Ovary (tissue), 9 donors: ENCODE data around the gene BASP1. TPM values are rescaled to one million over a fixed set of nuclear protein-coding genes. Genes with fewer than 3 reads are reported as not detected.

ENCODE experiments used
- DNase-seq, 5 donors: peaks; one replicate each; pipeline ENCODE4 v3.0.0-alpha.2; 2019 to 2020
- H3K27ac ChIP-seq, 2 donors: fragments of 200-600 bp; one replicate each; pipeline versions ENCODE4 v1.5.1 to v1.8.0; 2019 to 2022
- H3K27me3 ChIP-seq: fragments of 200-600 bp; one replicate; pipeline ENCODE4 v1.8.0; 2022
- H3K36me3 ChIP-seq: fragments of 200-600 bp; sonication (generic); one replicate; pipeline ENCODE4 v1.5.1; 2019
- H3K4me1 ChIP-seq: one replicate; pipeline ENCODE4 v1.8.1; 2013; ENCODE audit warnings: mild to moderate bottlenecking, moderate library complexity; ENCODE audit not compliant: insufficient read depth
- H3K4me3 ChIP-seq: fragments of 200-600 bp; sonication (generic); one replicate; pipeline ENCODE4 v1.5.1; 2017
- H3K9me3 ChIP-seq, 2 donors: fragments of 200-600 bp in 1 of 2; sonication (generic) in 1 of 2; one replicate each; pipeline versions ENCODE4 v1.5.1 to v1.8.1; 2013 to 2019; ENCODE audit warnings: mild to moderate bottlenecking in 1 of 2, moderate library complexity in 1 of 2
- CTCF ChIP-seq, 3 donors: fragments of 450-650 bp in 2 of 3; fragments of 200-600 bp in 1 of 3; IDR thresholded peaks; one replicate each; pipeline versions ENCODE4 v1.5.1 to v1.8.0; 2016 to 2022; ENCODE audit warnings: antibody characterized with exemption in 3 of 3, mild to moderate bottlenecking in 1 of 3
- EP300 ChIP-seq: sonication (generic); formaldehyde crosslinking; IDR thresholded peaks from one replicate; pipeline ENCODE4 v1.6.1; 2017; ENCODE audit warnings: antibody characterized with exemption
- POLR2A ChIP-seq: fragments of 450-650 bp; IDR thresholded peaks from one replicate; pipeline ENCODE4 v1.6.1; 2017; ENCODE audit warnings: antibody characterized with exemption, mild to moderate bottlenecking, moderate library complexity
- WGBS, 3 donors: extraction: QIAGEN DNeasy Blood & Tissue Kit in 1 of 3; methylation state at CpG; one replicate each; pipeline versions ENCODE4 v1.1.5 to v1.1.7; 2013 to 2017; 5-methylcytosine and 5-hydroxymethylcytosine counted together
- intact Hi-C, 4 donors: fragments of 100-400 bp; cut with DNase I; formaldehyde crosslinking; loops; one replicate each; pipeline versions ENCODE4 v1.11.0 to v1.15.1; 2022 to 2023
- polyA plus RNA-seq, 2 donors: library from polyadenylated mRNA; stranded (reverse); fragments of 200-250 nt in 1 of 2; fragments of 350-450 nt in 1 of 2; fragmentation: Illumina TruSeq in 1 of 2; extraction: RNeasy Lipid Tissue Mini Kit (QIAGEN cat#74804) in 1 of 2; gene quantifications; one replicate each; pipeline ENCODE4 v1.2.3, GENCODE V29; 2013 to 2014
- total RNA-seq, 7 donors: library from RNA; depleted of rRNA in 2 of 7; stranded (reverse); fragments of >200 nt in 2 of 7; fragmentation: NEBNext Ultra II Directional in 3 of 7; extraction: Animal tissue kit (Norgen Biotek cat#: 25700) in 3 of 7; gene quantifications; one replicate each; pipeline versions ENCODE4 v1.1.0 to v1.2.4, GENCODE V29; 2016 to 2023
- donor health status: DM: no; HTN: no; CAD: no; lungs with moderate emphysema.
- donor health status: DM: no; HTN: no; CAD: no.
- donor health status: Bipolar disorder and iron deficiency.
- donor health status: DM: yes; HTN: yes; CAD: no.
- donor health status: DM: no; HTN: no; CAD: no.
- donor health status: DM: yes; HTN: yes; CAD: no.

The BASP1 gene
- total and polyA plus RNA-seq, 9 donors: 18.0 to 59.5 (median 38.7) TPM

GRCh38 chr5:17292434-17293015, 75.1 kb downstream of the BASP1 start:
- H3K9me3 ChIP-seq: no peaks in the 10 kb centered on the region
- WGBS, 3 donors: 93 to 95% (median 94%) methylated on average over 12 of the region's 12 CpGs
- no peak for TF ChIP-seq EP300
- no peak for TF ChIP-seq POLR2A
- no peak for TF ChIP-seq CTCF (IDR thresholded peaks at IDR 0.05)
- no peak overlapping the region for H3K4me3 ChIP-seq
- intact Hi-C loops: no loop called here
- H3K36me3 ChIP-seq: no peaks in the 10 kb centered on the region
- H3K4me1 ChIP-seq: no peaks in the 10 kb centered on the region
- no peak overlapping the region for H3K27ac ChIP-seq
- no peaks in the 10 kb centered on the region for H3K27me3 ChIP-seq
- DNase-seq: no peak

GRCh38 chr5:17294639-17295311, 77.3 kb downstream of the BASP1 start:
- TF ChIP-seq POLR2A (no peak), EP300 (no peak), CTCF (IDR thresholded peaks at IDR 0.05) (no peak)
- H3K4me1 ChIP-seq: no peaks in the 10 kb centered on the region
- no peak for DNase-seq
- H3K27me3 ChIP-seq: no peaks in the 10 kb centered on the region
- 85 to 91% (median 91%) methylated on average over 8 of the region's 8 CpGs for WGBS, 3 donors
- no peaks in the 10 kb centered on the region for H3K9me3 ChIP-seq
- no peaks in the 10 kb centered on the region for H3K36me3 ChIP-seq
- intact Hi-C loops: no loop called here
- H3K27ac ChIP-seq: no peak overlapping the region
- no peak overlapping the region for H3K4me3 ChIP-seq

- intact Hi-C loops: no loop called here
- Histone ChIP-seq H3K27ac (no peak overlapping the region), H3K4me3 (no peak overlapping the region), H3K9me3 (no peaks in the 10 kb centered on the region), H3K36me3 (no peaks in the 10 kb centered on the region), H3K4me1 (no peaks in the 10 kb centered on the region), H3K27me3 (no peaks in the 10 kb centered on the region)
- DNase-seq: no peak
- 77 to 83% (median 78%) methylated on average over 3 of the region's 3 CpGs for WGBS, 3 donors
- no peak for TF ChIP-seq CTCF (IDR thresholded peaks at IDR 0.05)
- TF ChIP-seq EP300: no peak
- no peak for TF ChIP-seq POLR2A
These were observed 78.2 kb downstream of the BASP1 start for GRCh38 chr5:17295671-17296070.

- peaks cover 3% of the 10 kb centered on the region for H3K4me1 ChIP-seq
- WGBS, 3 donors: 84 to 96% (median 93%) methylated on average over 3 of the region's 3 CpGs
- no peak for TF ChIP-seq EP300
- H3K4me3 ChIP-seq: no peak overlapping the region
- no peak for DNase-seq
- no peaks in the 10 kb centered on the region for H3K9me3 ChIP-seq
- no peaks in the 10 kb centered on the region for H3K27me3 ChIP-seq
- no peak overlapping the region for H3K27ac ChIP-seq
- intact Hi-C loops: no loop called here
- no peaks in the 10 kb centered on the region for H3K36me3 ChIP-seq
These were observed 84.7 kb downstream of the BASP1 start for GRCh38 chr5:17302106-17302505.

- Histone ChIP-seq H3K27me3 (no peaks in the 10 kb centered on the region), H3K4me3 (no peak overlapping the region), H3K9me3 (no peaks in the 10 kb centered on the region), H3K27ac (no peak overlapping the region), H3K36me3 (no peaks in the 10 kb centered on the region), H3K4me1 (peaks cover 3% of the 10 kb centered on the region)
- TF ChIP-seq POLR2A (no peak), EP300 (no peak), CTCF (IDR thresholded peaks at IDR 0.05) (no peak)
- intact Hi-C loops: no loop called here
- DNase-seq: peak in 2 of 5 donors; percentile 13 to 38
- WGBS, 3 donors: 28 to 37% (median 29%) methylated on average over 4 of the region's 4 CpGs
These were observed 85.2 kb downstream of the BASP1 start for GRCh38 chr5:17302604-17303003.
